ENCODE data around the gene TRAPPC1. TPM values are rescaled to one million over a fixed set of nuclear protein-coding genes. Genes with fewer than 3 reads are reported as not detected.

The TRAPPC1 gene
- total and polyA plus RNA-seq, 2 of the 8 experiments (the other 6 are each of a cell fraction or from before 2014, with no cell fraction given), result 114 to 170 TPM

GRCh38 chr17:7974638-7975131 is 42.9 kb upstream of the TRAPPC1 start:
- Histone ChIP-seq H2BK15ac (ENCODE audit: low read length) (no peak overlapping the region), H3K23me2 (ENCODE audit: low read depth, low read length) (no peaks in the 10 kb centered on the region), H2BK12ac (ENCODE audit: low read depth, low read length) (no peak overlapping the region), H4K5ac (ENCODE audit: insufficient read length, low read depth, low read length) (no peak overlapping the region), H4K8ac (ENCODE audit: extremely low read depth, insufficient read depth, low read length) (no peak overlapping the region), H3K4me1 (replicated peaks in 1 of 4; ENCODE audit: control insufficient read depth in 3 of 4, insufficient read depth in 4 of 4, low read length in 3 of 4) (no peaks in the 10 kb centered on the region), H3K4me3 (ENCODE audit: extremely low read depth in 1 of 4, insufficient read depth in 2 of 4, low read depth in 3 of 4, low read length in 4 of 4) (no peak overlapping the region), H3K56ac (replicated peaks; ENCODE audit: insufficient read length, low read depth, low read length) (no peak overlapping the region), H3K4ac (replicated peaks; ENCODE audit: insufficient read length, low read depth, low read length) (no peak overlapping the region), H3K79me2 (ENCODE audit: control insufficient read depth in 1 of 2, insufficient read depth in 2 of 2, low read length in 2 of 2) (no peaks in the 10 kb centered on the region), H3K14ac (ENCODE audit: insufficient read length) (no peak overlapping the region), H3K27ac (ENCODE audit: low read depth, low read length) (no peak overlapping the region), H3K23ac (ENCODE audit: insufficient read length) (no peak overlapping the region), H3K9me3 (ENCODE audit: insufficient read depth in 2 of 2, low read depth in 1 of 2, low read length in 1 of 2) (peaks cover 8% of the 10 kb centered on the region in 2 experiments; a peak in 3 of 4 replicates), H2AFZ (ENCODE audit: low read length) (no peak overlapping the region), H3K4me2 (ENCODE audit: insufficient read depth in 1 of 2, low read depth in 2 of 2, low read length in 2 of 2) (no peak overlapping the region), H3K9ac (replicated peaks in 1 of 4; ENCODE audit: extremely low read depth in 1 of 4, low read depth in 3 of 4, low read length in 3 of 4) (no peak overlapping the region), H2BK20ac (ENCODE audit: low read length) (no peak overlapping the region), H4K91ac (replicated peaks; ENCODE audit: insufficient read length, low read length) (no peak overlapping the region), H2AK5ac (ENCODE audit: low read depth, low read length) (no peak overlapping the region), H3K27me3 (replicated peaks in 1 of 4; ENCODE audit: control insufficient read depth in 3 of 4, extremely low read depth in 1 of 4, insufficient read depth in 3 of 4, low read length in 3 of 4) (no peaks in the 10 kb centered on the region), H4K20me1 (replicated peaks in 1 of 2; ENCODE audit: control insufficient read depth in 1 of 2, insufficient read depth in 2 of 2, low read length in 2 of 2) (no peaks in the 10 kb centered on the region), H3K79me1 (ENCODE audit: low read depth, low read length) (no peaks in the 10 kb centered on the region), H3K36me3 (ENCODE audit: control insufficient read depth in 2 of 4, insufficient read depth in 4 of 4, low read length in 3 of 4) (no peaks in the 10 kb centered on the region), H2BK120ac (replicated peaks; ENCODE audit: low read depth, low read length) (no peak overlapping the region), H3K18ac (ENCODE audit: extremely low read depth, low read length) (no peak overlapping the region), H2BK5ac (ENCODE audit: low read depth, low read length) (no peak overlapping the region)
- DNase-seq (ENCODE audit: low read depth in 1 of 2, low spot score in 2 of 2), result no peak
- TF ChIP-seq NANOG (IDR thresholded peaks at IDR 0.05; ENCODE audit: insufficient read depth, low read depth, low read length, poor library complexity, severe bottlenecking) (no peak), TAF1 (IDR thresholded peaks at IDR 0.05; ENCODE audit: low read depth, low read length) (no peak), SP1 (IDR thresholded peaks at IDR 0.05; ENCODE audit: low read depth, low read length) (no peak), CHD1 (IDR thresholded peaks at IDR 0.05; ENCODE audit: low read depth, low read length) (no peak), TBP (IDR thresholded peaks at IDR 0.05; ENCODE audit: low read depth, low read length) (no peak), SIX5 (IDR thresholded peaks at IDR 0.05; ENCODE audit: low read depth, low read length) (no peak), CREB1 (IDR thresholded peaks at IDR 0.05) (no peak), KDM4A (IDR thresholded peaks at IDR 0.05; ENCODE audit: low read depth, low read length, severe bottlenecking) (no peak), TEAD4 (IDR thresholded peaks at IDR 0.05; ENCODE audit: low read depth, low read length) (no peak)
- TF ChIP-seq, protein P1, sequence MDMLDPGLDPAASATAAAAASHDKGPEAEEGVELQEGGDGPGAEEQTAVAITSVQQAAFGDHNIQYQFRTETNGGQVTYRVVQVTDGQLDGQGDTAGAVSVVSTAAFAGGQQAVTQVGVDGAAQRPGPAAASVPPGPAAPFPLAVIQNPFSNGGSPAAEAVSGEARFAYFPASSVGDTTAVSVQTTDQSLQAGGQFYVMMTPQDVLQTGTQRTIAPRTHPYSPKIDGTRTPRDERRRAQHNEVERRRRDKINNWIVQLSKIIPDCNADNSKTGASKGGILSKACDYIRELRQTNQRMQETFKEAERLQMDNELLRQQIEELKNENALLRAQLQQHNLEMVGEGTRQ (IDR thresholded peaks at IDR 0.05; ENCODE audit: low read length), result no peak
- no peak for FAIRE-seq
- CTCF ChIA-PET (ENCODE audit: partially characterized antibody), result interaction anchor here (1.0 to 7.1 kb wide), 6 partner anchors 11 to 82 kb away, joined by 3 to 104 read pairs (median 4); no protein-coding TSS in a partner anchor
- POLR2A ChIA-PET (ENCODE audit: partially characterized antibody), result no interaction called here
